HCT116 (cell line): ENCODE measurements around the gene FABP2. TPM values are rescaled to one million over a fixed set of nuclear protein-coding genes. Genes with fewer than 3 reads are reported as not detected.
"Not testable (repeated sequence)": the region's sequence is repeated elsewhere in the genome, so short reads cannot be mapped to it uniquely, and the experiment has no call there.

Experiments
- ATAC-seq: fragments of 200-7000 bp; cut with Tn5 transposase; 2 replicates; pipeline ENCODE4 v1.9.1; 2020; ENCODE audit warnings: mild to moderate bottlenecking, moderate library complexity
- BruUV-seq: library from RNA; stranded (reverse); fragments of 400-500 nt; replicated peaks from 2 replicates; lab custom pipeline; 2021; lab: Mats Ljungman, UMichigan
- CTCF ChIA-PET: fragments of 300-600 bp; sonication (Branson Sonifier 250); formaldehyde crosslinking; loops from one replicate; lab custom pipeline; 2021; ENCODE audit warnings: antibody characterized with exemption; lab: Charles Lee
- POLR2A ChIA-PET: fragments of 300-600, 350-600 bp; sonication (Branson Sonifier 250); formaldehyde crosslinking; loops from one replicate; lab custom pipeline; 2021; ENCODE audit warnings: antibody characterized with exemption; lab: Charles Lee
- RAD21 ChIA-PET, 2 experiments: fragments of 300-600 bp; sonication (Branson Sonifier 250); formaldehyde crosslinking; loops; one replicate each; lab custom pipeline; 2023; ENCODE audit warnings: low total read pairs in 2 of 2; ENCODE audit not compliant: uncharacterized antibody in 2 of 2, unreplicated experiment in 2 of 2, low non-redundant PET in 1 of 2; lab: Charles Lee
- DNase-seq: peaks from one replicate; pipeline ENCODE4 v3.0.0-alpha.2; 2010; ENCODE audit warnings: low read depth, low spot score
- H2AFZ ChIP-seq: fragments of 200-600 bp; shearing (Covaris generic), sonication (generic); 2 replicates; pipeline ENCODE4 v1.6.1; 2017; ENCODE audit warnings: low read depth, mixed run types, mixed read lengths, antibody characterized with exemption, low read length; ENCODE audit not compliant: poor library complexity, severe bottlenecking
- H3K27ac ChIP-seq: 2 replicates; pipeline ENCODE4 v1.5.1; 2012; ENCODE audit warnings: low read depth, low read length
- H3K27me3 ChIP-seq: fragments of 200-600 bp; sonication (generic); 2 replicates; pipeline ENCODE4 v1.6.1; 2016; ENCODE audit warnings: mixed run types, low read length, mixed read lengths; ENCODE audit not compliant: insufficient read depth
- H3K36me3 ChIP-seq, 2 experiments: fragments of 200-500 bp in 1 of 2; fragments of 200-600 bp in 1 of 2; sonication (Bioruptor generic) in 1 of 2; sonication (generic) in 1 of 2; 2 replicates each; pipeline versions ENCODE4 v1.5.1 to v1.6.1; 2014 to 2016; ENCODE audit warnings: low read length in 2 of 2, inconsistent platforms in 1 of 2, mixed read lengths in 1 of 2, mixed run types in 1 of 2; ENCODE audit not compliant: insufficient read depth in 2 of 2, control insufficient read depth in 1 of 2
- H3K4me1 ChIP-seq, 2 experiments: fragments of 200-600 bp in 1 of 2; sonication (generic) in 1 of 2; 2 replicates each; pipeline versions ENCODE4 v1.5.1 to v1.6.1; 2012 to 2017; ENCODE audit warnings: low read length in 2 of 2, inconsistent platforms in 1 of 2, mild to moderate bottlenecking in 1 of 2, mixed read lengths in 1 of 2, mixed run types in 1 of 2, moderate library complexity in 1 of 2; ENCODE audit not compliant: insufficient read depth in 2 of 2, control insufficient read depth in 1 of 2
- H3K4me2 ChIP-seq: fragments of 200-600 bp; sonication (generic); 2 replicates; pipeline ENCODE4 v1.6.1; 2017; ENCODE audit warnings: mixed run types, low read length, mixed read lengths
- H3K4me3 ChIP-seq, 2 experiments: fragments of 200-600 bp in 1 of 2; sonication (generic) in 1 of 2; replicated peaks in 1 of 2; 2 replicates each; pipeline ENCODE4 v1.5.1; 2011 to 2016; ENCODE audit warnings: low read length in 2 of 2, control low read depth in 1 of 2, low read depth in 1 of 2, mild to moderate bottlenecking in 1 of 2, mixed read lengths in 1 of 2, mixed run types in 1 of 2
- H3K79me2 ChIP-seq: fragments of 200-600 bp; sonication (generic); 2 replicates; pipeline ENCODE4 v1.6.1; 2017; ENCODE audit warnings: mild to moderate bottlenecking, mixed run types, low read length, moderate library complexity, mixed read lengths; ENCODE audit not compliant: insufficient read depth
- H3K9ac ChIP-seq: fragments of 200-600 bp; sonication (generic); 2 replicates; pipeline ENCODE4 v1.6.1; 2016; ENCODE audit warnings: low read length, mixed read lengths
- H3K9me2 ChIP-seq: fragments of 200-600 bp; sonication (generic), shearing (Covaris generic); 2 replicates; pipeline ENCODE4 v1.6.1; 2017; ENCODE audit warnings: mixed run types, mild to moderate bottlenecking, moderate library complexity; ENCODE audit not compliant: insufficient read depth
- H3K9me3 ChIP-seq, 2 experiments: fragments of 200-500 bp in 1 of 2; fragments of 200-600 bp in 1 of 2; sonication (Bioruptor generic) in 1 of 2; sonication (generic) in 1 of 2; 2 replicates each; pipeline ENCODE4 v1.6.1; 2014 to 2017; ENCODE audit warnings: low read length in 2 of 2, mixed read lengths in 2 of 2, inconsistent platforms in 1 of 2, low read depth in 1 of 2, mild to moderate bottlenecking in 1 of 2, mixed run types in 1 of 2, moderate library complexity in 1 of 2; ENCODE audit not compliant: control insufficient read depth in 1 of 2, insufficient read depth in 1 of 2
- H4K20me1 ChIP-seq: fragments of 200-600 bp; sonication (generic), shearing (Covaris generic); 2 replicates; pipeline ENCODE4 v1.6.1; 2017; ENCODE audit warnings: mixed run types, mild to moderate bottlenecking, moderate library complexity; ENCODE audit not compliant: insufficient read depth
- POLR2A ChIP-seq: IDR thresholded peaks from 2 replicates; pipeline ENCODE4 v1.7.0; 2011; ENCODE audit warnings: borderline replicate concordance; ENCODE audit not compliant: insufficient read depth, insufficient read length; ENCODE audit errors: extremely low read depth
- TCF7L2 ChIP-seq: IDR thresholded peaks from 2 replicates; pipeline ENCODE4 v1.7.0; 2011; ENCODE audit warnings: borderline replicate concordance, inconsistent platforms; ENCODE audit not compliant: insufficient read depth, insufficient read length; ENCODE audit errors: extremely low read depth
- YY1 ChIP-seq: IDR thresholded peaks from 2 replicates; pipeline ENCODE4 v1.6.1; 2011; ENCODE audit warnings: low read length, low read depth, moderate library complexity, mild to moderate bottlenecking; ENCODE audit not compliant: insufficient replicate concordance; ENCODE audit errors: extremely low read depth
- intact Hi-C: fragments of 100-400 bp; cut with micrococcal nuclease; formaldehyde crosslinking; loops from 2 replicates; pipeline ENCODE4 v1.10.0; 2022
- total RNA-seq: library from RNA; stranded (reverse); gene quantifications from one replicate; pipeline ENCODE4 v1.2.1, GENCODE V29; 2021; ENCODE audit not compliant: unreplicated experiment

FABP2 gene
- total RNA-seq, 1 experiment from 2014 or later, result not detected

DNA sequence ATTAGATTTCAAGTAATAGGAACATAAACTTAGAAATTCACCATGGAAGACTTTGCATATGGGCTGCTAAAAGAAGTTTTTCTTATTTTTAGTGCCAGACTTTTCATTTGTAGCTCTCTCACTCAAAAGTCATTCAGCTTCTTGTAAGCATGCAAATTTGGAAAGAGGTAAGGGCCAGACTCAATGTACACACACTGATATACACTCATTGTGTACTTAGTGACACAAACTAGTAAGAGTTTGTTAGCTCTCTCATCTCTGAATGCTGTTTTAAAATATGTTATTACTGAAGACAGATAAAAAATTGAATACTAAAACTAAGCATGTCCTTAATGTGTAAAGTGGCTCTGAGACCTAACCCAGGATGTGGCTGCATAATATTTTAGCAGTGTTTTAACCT is 18.0 kb upstream of the FABP2 start:
- H3K36me3 ChIP-seq, CTCF ChIA-PET, H3K4me3 ChIP-seq, POLR2A ChIA-PET, DNase-seq, H3K9me3 ChIP-seq, H3K9me2 ChIP-seq, H3K4me1 ChIP-seq, ATAC-seq, RAD21 ChIA-PET, H3K79me2 ChIP-seq, H3K9ac ChIP-seq, intact Hi-C loops, H2AFZ ChIP-seq, H4K20me1 ChIP-seq, H3K27me3 ChIP-seq, H3K27ac ChIP-seq, H3K4me2 ChIP-seq, BruUV-seq: not testable (repeated sequence)

- POLR2A ChIA-PET, result no interaction called here
- TF ChIP-seq YY1, result no peak
- TF ChIP-seq POLR2A, result no peak
- TF ChIP-seq TCF7L2, result no peak
- Histone ChIP-seq H3K36me3 (no peaks in the 10 kb centered on the region), H2AFZ (no peak overlapping the region), H3K9me2 (no peaks in the 10 kb centered on the region), H3K27me3 (no peaks in the 10 kb centered on the region), H3K4me2 (no peak overlapping the region), H4K20me1 (no peaks in the 10 kb centered on the region), H3K9ac (no peak overlapping the region), H3K4me3 (no peak overlapping the region), H3K27ac (no peak overlapping the region), H3K4me1 (no peaks in the 10 kb centered on the region), H3K9me3 (no peaks in the 10 kb centered on the region), H3K79me2 (no peaks in the 10 kb centered on the region)
- intact Hi-C loops, result no loop called here
- CTCF ChIA-PET, result no interaction called here
- BruUV-seq, result no TSS peak
- ATAC-seq (no peak), DNase-seq (no peak)
- RAD21 ChIA-PET, result no interaction called here
Observed at GRCh38 chr4:119337010-119337409, 15.1 kb upstream of the FABP2 start.

GRCh38 chr4:119336332-119336979 is 14.5 kb upstream of the FABP2 start:
- H4K20me1 ChIP-seq, H3K27ac ChIP-seq, POLR2A ChIA-PET, H3K79me2 ChIP-seq, H3K4me3 ChIP-seq, ATAC-seq, RAD21 ChIA-PET, H3K27me3 ChIP-seq, H3K36me3 ChIP-seq, DNase-seq, H3K9me2 ChIP-seq, BruUV-seq, H3K4me2 ChIP-seq, H3K4me1 ChIP-seq, H2AFZ ChIP-seq, intact Hi-C loops, H3K9me3 ChIP-seq, CTCF ChIA-PET, H3K9ac ChIP-seq: not testable (repeated sequence)
